ENCODE measurements around the gene BRSK2.

The BRSK2 gene

GRCh38 chr11:1438261-1438966 lies 48.7 kb downstream of the BRSK2 start:
- DNase-seq (ENCODE audit: low read depth): no peak

- DNase-seq (ENCODE audit: low read depth): no peak
These were observed 49.2 kb downstream of the BRSK2 start for GRCh38 chr11:1438967-1439330.

DNA sequence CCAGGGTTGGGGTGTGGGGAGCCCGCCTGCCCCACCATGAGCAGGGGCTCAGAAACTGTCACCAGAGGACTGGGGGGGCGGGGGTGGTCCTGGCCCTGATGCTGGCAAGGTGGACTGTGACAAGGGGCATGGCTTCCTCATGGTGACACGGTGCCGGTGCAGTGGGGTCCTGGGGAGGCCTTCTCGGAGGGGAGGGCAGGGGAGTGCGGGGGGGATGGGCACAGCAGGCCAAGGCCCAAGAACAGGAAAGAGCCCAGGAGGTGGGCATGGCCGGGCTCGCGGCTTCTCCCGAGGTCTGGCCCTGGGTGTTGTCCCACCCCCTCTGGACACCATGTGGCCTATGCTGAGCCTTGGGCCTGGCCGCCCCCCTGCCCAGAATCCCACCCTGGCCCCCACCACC lies 49.6 kb downstream of the BRSK2 start:
- DNase-seq (ENCODE audit: low read depth): no peak

- no peak for DNase-seq (ENCODE audit: low read depth)
These were observed 50.3 kb downstream of the BRSK2 start for GRCh38 chr11:1440066-1440465.

DNA sequence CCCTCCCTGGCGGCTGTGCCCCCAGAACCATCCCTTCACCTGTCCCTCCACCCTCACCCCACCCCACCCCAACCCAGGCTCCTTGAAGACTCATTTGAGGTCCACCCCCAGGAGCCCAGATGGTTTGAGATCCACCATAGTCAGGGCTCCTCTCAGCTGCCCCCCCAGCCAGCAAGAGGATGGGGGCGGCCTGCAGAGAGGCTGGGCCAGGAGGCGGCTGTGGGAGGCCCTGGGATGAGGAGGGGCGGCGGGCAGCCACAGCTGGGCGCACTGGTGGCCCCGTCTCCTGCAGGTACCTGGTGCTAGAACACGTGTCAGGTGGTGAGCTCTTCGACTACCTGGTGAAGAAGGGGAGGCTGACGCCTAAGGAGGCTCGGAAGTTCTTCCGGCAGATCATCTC lies 50.8 kb downstream of the BRSK2 start:
- DNase-seq (ENCODE audit: low read depth): no peak

GRCh38 chr11:1442163-1442562 lies 52.4 kb downstream of the BRSK2 start:
- DNase-seq (ENCODE audit: low read depth): no peak

DNA sequence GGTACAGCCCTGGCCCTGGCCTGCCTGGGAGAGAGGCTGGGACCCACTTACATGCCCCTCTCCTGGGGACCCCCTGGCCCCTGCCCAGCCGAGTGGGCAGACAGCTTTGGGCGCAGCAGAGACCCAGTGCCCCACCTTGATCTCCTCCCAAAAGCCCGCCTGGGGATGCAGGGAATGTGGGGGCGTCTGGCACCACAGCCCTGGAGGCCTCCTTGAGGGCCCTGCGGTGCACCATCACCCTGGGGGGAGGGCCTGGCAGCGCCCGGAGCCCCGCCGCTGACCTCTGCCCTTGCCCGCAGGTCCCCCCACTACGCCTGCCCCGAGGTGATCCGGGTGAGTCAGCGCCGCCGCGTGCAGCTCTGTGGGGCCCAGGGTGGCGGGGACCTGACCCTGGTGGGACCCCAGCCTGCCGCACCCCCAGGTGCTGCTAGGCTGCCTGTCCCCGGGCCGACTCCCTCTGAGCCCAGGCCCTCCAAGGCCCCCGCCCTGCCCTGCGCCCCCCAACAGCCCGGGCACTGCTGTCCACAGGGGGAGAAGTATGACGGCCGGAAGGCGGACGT lies 53.2 kb downstream of the BRSK2 start:
- DNase-seq (ENCODE audit: low read depth): no peak

- DNase-seq (ENCODE audit: low read depth): no peak
These were observed 54.0 kb downstream of the BRSK2 start for GRCh38 chr11:1443737-1444136.

- no peak for DNase-seq (ENCODE audit: low read depth)
These were observed 54.6 kb downstream of the BRSK2 start for GRCh38 chr11:1444321-1444720.

DNA sequence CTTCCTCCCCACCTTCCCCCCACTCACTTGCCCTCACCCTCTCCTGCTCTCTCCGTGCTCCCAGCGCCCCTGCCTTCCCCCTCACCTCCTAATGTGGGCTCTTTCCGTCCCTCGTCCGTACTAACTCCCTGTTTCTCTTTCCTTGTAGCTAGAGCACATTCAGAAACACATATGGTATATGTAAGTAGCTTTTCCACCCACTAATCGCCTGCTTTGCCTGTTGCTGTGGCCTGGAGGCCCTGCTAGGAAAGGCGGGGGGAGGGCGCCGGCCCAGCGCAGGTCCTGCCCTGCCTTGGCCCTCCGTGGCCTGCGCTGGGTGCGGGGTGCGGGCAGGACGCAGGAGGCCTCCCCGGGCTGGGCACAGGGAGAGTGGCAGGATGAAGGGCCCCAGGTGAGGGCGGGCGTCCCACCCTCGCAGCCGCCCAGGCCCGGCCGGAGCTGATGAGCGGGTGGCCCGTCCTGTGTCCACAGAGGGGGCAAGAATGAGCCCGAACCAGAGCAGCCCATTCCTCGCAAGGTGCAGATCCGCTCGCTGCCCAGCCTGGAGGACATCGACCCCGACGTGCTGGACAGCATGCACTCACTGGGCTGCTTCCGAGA lies 55.2 kb downstream of the BRSK2 start:
- no peak for DNase-seq (ENCODE audit: low read depth)

GRCh38 chr11:1445741-1446445 lies 56.2 kb downstream of the BRSK2 start:
- DNase-seq (ENCODE audit: low read depth): no peak

DNA sequence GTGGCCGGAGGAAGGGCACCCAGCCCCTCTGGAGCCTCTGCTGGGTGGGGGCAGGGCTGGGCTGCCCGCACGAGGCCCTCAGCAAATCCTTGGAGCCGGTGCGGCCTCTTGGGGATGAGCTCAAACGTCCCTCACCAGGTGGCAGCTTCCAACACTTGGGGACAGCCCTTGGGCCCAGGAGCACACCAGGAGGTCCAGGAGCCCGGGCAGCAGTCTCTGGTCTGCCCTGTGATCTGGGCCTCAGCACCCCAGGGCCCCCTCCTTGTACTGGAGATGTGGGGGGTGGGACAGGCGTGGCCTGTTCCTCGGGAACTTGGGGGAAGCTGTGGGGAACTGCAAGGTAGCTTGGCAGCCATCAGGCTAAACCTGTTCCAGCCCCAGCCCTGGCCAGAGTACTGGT lies 56.9 kb downstream of the BRSK2 start:
- no peak for DNase-seq (ENCODE audit: low read depth)

GRCh38 chr11:1447845-1448825 lies 58.4 kb downstream of the BRSK2 start:
- DNase-seq (ENCODE audit: low read depth): no peak

DNA sequence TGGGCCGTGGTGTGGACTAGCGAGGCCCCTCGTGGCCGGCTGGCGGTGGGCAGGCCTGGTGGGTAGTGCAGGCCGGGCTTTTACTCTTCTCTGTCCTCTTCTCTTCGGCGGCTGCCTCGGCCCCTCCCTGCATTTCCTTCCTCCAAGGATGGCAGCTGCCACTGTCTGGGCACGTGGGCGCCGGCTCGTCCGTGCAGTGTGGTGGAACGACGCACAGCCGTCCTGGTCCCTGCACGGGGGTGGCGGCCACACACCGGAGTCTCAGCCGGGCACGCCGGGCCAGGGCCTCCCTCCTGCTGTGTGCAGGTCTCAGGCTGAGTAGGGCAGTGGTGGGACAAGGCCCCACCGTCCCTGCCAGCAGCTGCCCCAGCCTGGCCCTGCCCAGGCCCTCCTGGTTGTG lies 59.1 kb downstream of the BRSK2 start:
- DNase-seq (ENCODE audit: low read depth): no peak

DNA sequence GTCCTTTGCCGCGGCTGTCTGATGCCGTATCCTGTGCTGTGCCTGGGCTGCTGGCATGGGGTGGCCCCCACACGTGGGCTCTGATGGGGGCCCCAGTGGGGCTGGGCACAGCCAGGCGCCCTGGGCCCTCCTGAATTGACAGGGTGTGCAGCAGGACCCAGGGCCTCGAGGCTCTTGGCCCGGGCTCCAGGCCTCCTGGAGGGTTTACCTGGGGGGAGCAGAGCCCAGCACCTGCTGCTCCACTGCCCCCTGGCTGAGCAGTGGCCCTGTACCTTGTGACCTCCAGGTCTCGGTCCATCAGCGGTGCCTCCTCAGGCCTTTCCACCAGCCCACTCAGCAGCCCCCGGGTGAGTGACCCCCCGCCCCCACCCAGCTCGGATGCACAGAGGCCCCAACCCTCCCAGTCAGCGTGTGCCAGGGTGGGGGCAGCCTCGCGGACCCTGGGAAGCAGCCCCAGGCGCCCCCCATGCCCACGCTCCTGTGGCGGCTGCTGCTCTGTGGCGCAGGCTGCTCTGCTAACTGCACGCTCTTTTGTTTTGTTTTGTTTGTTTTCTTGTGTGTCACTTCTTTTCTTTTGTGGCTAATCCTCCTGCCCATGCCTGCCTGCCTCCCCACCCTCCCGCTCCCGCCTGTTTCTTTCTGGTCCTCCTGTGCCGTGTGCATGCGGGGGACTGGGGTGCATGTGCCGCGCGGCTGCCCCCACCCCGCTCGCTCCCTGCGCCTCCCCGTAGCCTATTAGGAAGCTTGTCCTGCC lies 59.9 kb downstream of the BRSK2 start:
- DNase-seq (ENCODE audit: low read depth): no peak

DNA sequence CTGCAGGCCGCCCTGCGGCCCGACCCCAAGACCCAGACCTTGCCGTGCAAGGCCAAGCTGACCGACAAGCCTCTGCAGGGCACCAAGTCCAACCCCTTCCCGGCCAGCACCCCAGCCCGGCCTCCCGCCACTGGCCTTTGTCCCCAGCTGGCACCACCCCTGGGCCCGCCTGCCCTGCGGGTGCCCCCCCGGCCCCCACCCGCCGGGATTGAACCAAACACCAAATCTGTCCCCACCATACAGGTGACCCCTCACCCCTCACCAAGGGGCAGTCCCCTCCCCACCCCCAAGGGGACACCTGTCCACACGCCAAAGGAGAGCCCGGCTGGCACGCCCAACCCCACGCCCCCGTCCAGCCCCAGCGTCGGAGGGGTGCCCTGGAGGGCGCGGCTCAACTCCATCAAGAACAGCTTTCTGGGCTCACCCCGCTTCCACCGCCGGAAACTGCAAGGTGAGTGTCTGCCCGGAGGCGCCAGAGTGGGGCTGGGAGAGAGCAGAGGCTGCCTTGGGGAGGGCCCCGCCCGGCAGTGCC lies 60.7 kb downstream of the BRSK2 start:
- DNase-seq (ENCODE audit: low read depth): no peak

DNA sequence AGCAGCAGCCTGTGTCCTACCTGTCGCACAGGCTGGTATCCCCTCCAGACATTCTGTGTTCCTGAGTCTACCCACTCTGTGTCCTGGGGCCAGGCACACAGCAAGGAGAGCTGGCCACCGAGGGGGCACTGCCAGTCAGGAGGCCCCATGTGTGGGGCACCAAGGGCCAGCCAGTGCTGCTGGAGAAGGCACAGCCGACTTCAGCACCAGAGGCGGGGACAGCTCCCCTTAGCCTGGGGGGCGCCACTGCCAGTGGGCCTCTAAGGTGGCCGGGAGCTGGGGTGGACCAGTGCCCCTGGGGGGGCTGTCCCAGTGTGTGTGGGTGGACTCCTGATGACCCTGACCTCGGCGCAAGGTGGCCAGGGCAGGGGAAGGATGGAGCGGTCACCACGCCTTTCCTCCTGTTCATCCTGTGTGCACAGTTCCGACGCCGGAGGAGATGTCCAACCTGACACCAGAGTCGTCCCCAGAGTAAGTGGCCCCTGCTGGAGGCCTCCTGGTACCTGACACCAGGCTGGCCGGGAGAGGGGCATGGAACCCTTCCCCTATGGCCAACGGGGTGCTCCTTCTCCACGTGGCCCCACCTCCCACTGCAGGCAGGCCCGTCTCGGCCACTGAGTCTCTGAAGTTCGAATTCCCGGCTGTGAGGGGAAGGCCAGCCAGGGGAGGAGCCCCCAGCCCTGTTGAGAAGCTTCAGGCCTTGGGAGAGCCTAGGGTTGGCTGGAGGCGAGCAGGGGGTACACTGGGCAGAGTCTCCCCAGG lies 61.4 kb downstream of the BRSK2 start:
- DNase-seq (ENCODE audit: low read depth): no peak

GRCh38 chr11:1451781-1452470 lies 62.2 kb downstream of the BRSK2 start:
- DNase-seq (ENCODE audit: low read depth): no peak

DNA sequence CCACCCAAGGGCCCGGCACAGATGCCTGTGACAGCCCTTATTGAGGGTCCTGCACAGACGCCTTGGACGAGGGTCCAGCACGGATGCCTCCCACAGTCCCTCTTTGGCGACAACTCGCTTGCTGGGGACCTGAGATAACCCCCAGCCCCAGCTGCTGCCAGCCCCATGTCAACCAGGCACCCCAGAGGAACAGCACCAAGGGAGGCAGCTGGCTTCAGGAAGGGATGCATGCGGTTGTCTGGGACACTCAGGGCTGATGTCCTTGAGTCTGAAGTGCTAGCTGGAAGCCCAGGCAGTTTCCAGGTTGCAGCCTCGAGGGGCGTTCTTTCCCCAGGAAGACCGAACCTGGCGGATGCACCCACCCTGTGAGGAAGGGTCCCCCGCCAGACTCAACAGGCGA lies 63.0 kb downstream of the BRSK2 start:
- DNase-seq (ENCODE audit: low read depth): no peak

DNA sequence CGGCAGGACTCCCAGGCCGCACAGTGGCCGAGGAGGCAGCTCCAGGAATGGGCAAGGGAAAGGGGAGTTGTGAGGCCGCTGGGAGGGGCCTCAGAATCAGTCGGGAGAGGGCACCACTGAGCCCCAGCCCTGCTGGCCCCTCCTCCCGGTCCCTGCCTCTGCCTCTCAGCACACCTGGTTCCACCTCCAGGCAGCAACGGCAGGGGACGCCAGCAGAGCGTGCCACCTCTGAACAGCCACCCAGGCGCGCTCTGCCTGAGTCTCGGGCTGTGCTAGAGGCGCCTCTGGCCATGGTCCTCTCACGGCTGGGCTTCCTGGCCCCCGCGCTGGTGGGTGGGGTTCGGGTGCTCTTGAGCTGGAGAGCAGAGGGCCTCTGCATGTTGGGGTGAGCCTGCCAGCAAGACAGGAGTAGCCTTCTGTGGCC lies 63.9 kb downstream of the BRSK2 start:
- no peak for DNase-seq (ENCODE audit: low read depth)
